Right kidney (tissue), 1 donor: ENCODE results near the gene RNPEP.
"Not testable (repeated sequence)": the region's sequence is repeated elsewhere in the genome, so short reads cannot be mapped to it uniquely, and the experiment has no call there.

Experiments used
- DNase-seq: peaks from one replicate; pipeline ENCODE4 v3.0.0-alpha.2; 2016

Gene RNPEP

DNA sequence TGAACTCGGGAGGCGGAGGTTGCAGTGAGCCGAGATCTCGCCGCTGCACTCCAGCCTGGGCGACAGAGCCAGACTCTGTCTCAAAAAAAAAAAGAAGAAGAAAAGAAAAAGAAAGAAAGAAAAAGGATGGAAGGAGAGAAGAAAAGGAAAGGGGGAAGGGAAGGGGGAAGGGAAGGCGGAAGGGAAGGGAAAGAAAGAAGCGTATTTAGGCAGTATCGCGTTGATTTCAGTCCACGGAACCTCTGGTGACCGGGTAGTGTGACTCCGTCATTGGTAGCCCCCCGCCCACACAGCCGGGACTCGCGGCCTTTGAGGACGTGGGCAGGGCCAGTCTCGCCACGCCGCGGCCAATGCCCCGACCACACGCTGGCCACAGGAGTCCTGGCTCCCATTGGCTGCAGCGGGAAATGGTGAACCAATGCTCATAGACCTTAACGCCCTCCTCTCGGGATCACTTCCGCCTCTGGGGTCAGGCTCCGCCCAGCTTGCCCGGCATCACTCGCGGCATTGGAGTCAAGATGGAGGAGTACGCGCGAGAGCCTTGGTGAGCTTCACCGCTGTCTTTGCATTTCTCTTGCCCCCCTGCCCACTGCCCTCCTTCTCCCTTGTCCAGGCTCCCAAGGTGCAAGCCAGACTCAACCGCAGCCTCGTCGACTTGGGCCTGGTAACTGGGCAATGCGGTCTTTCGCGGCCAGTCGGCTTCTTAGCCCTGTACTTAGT, 27.3 kb upstream of the RNPEP start, which contains the start of gene TIMM17A:
TIMM17A (plus strand) TSS at position 495 of the 720 bp plus-strand sequence; CDS start at position 519, 24 bp downstream.
- DNase-seq: peak; percentile 89

GRCh38 chr1:201955729-201956143, 26.7 kb upstream of the RNPEP start:
- DNase-seq: no peak

DNA sequence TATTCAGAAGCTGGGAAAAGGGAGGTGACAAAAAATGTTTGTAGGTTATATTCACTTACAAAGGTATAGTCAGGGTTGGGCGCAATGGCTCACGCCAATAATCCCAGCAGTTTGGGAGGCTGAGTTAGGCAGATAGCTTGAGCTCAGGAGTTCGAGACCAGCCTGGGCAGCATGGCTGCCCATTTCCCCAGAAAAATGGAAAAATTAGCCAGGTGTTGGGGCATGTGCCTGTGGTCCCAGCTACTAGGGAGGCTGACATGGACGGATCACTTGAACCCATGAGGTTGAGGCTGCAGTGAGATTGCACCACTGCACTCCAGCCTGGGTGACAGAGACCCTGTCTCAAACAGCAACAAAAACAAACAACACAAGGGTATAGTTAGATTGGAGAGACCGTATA, 24.1 kb upstream of the RNPEP start:
- DNase-seq: no peak

DNA sequence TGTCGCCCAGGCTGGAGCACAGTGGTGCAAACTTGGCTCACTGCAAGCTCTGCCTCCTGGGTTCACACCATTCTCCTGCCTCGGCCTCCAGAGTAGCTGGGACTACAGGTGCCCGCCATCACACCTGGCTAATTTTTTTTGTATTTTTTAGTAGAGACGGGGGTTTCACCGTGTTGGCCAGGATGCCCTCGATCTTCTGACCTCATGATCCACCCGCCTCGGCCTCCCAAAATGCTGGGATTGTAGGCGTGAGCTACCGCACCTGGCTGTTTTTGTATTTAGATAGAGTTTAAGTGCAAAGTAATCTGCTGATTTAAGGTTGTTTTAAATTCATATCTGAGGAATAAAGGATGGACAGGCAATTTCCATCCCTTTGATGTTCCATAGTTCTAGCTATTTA, 20.1 kb upstream of the RNPEP start:
- not testable (repeated sequence) for DNase-seq

DNA sequence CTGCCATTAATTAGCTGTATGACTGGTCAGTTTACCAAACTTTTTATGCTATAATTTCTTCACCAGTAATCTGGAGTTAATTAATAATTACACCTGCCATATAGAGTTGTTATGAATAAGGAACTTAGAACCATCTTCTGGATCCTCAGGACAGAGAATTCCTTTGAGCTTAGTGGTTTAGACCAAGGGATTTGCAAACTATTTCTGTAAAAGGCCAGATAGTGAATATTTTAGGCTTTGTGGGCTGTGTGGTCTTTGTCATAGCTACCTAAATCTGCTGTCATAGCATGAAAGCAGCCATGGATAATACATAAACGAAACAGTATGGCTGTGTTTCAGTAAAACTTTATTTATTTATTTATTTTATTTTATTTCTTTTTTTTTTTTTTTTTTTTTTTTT, 18.2 kb upstream of the RNPEP start:
- DNase-seq: no peak

GRCh38 chr1:201966171-201966570, 16.3 kb upstream of the RNPEP start:
- no peak for DNase-seq

- DNase-seq: no peak
These were observed 14.1 kb upstream of the RNPEP start for GRCh38 chr1:201968202-201968925.

GRCh38 chr1:201970334-201971159, 11.9 kb upstream of the RNPEP start:
- no peak for DNase-seq

DNA sequence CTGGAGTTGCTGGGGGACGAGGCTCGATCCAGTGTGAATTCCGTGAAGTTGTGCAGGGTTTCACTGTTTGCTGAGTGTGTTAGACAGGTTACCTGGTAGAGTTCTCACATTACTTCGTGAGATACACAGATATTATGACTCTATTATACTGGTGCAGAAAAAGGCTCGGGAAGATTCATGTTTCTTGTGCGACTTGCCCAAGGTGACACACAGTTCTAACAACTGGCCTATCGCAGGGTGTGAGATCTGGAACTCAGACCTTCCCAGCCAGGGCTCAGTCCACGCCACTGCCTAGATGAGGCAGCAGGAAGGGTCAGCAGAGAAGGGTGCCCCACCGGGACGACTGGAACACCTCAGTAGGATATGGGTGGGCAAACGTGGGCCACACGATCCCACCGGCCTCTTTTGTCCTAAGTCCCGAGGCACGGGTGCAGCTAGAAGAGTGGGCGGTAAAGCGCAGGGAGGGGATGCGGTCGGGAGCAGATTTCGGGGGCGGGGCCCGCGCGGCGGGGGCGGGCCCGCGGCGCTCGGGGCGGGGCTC, 296 bp upstream of the RNPEP start:
- no peak for DNase-seq

- DNase-seq: no peak
These were observed 945 bp downstream of the RNPEP start for GRCh38 chr1:201983380-201983805.

DNA sequence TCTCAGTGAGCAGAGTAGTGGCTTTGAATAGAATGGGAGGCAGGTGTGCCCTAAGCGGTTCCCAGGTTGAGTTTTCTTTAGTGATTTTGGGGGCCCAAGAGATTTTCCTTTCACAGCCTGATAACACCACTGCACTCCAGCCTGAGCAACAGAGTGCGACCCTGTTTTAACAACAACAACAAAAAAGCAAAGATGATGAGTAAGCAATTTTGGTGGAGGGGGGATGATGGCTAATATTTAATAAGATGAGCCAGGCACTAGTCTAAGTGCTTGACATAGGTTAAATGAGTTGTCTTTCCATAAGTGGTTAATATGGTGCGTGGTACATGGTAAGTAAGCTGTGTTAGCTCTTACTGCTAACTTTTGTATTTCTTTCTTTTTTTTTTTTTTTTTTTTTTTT, 2.0 kb downstream of the RNPEP start:
- no peak for DNase-seq

GRCh38 chr1:201985355-201985754, 2.9 kb downstream of the RNPEP start:
- DNase-seq: no peak

- DNase-seq: no peak
These were observed 6.2 kb downstream of the RNPEP start for GRCh38 chr1:201988601-201989000.

GRCh38 chr1:201989354-201990128, 7.1 kb downstream of the RNPEP start:
- DNase-seq: no peak

DNA sequence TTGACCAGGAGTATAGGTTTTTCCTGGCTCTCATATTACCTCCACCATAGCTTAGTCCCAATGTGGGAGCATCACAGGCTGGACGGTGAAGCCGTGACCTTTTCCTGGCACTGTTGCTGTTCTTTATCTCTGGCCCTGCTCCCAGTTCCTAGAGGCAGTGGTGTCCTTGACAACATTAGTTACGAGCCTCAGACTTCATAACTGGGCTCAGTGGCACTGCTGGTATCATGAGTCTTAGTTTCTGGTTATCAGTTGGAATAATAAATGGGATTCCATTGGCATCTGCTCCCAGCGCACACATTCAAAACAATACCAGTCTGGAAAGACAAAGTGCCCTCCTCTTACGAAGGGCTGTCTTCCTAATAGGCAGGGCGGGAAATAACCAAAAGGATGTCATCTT, 8.0 kb downstream of the RNPEP start:
- DNase-seq: no peak

DNA sequence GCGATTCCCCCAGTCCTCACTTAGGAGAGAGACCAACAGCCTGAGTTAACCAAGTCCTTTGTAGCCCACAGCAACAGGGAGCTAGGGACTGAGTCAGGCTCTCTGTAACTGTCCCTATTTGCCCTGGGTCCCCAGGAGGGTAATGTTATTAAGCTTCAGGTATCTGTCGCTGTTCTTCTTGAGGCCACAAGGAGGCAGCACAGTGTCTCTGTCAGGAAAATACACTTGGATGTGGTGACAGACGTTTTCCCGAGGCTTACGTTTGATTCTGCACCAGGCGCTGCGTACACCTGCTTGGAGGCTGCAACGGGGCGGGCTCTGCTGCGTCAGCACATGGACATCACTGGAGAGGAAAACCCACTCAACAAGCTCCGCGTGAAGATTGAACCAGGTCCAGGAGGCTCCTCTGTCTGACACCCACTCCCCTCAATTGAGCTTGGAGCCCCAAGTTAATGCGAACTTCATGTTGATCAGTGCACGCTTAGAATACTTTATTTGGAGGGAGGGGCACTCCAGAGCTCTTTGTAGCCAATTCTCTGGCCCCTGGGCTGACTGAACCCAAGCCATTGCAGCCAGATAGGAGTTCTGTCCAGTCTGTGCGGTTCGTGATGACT, 17.3 kb downstream of the RNPEP start:
- DNase-seq: no peak

DNA sequence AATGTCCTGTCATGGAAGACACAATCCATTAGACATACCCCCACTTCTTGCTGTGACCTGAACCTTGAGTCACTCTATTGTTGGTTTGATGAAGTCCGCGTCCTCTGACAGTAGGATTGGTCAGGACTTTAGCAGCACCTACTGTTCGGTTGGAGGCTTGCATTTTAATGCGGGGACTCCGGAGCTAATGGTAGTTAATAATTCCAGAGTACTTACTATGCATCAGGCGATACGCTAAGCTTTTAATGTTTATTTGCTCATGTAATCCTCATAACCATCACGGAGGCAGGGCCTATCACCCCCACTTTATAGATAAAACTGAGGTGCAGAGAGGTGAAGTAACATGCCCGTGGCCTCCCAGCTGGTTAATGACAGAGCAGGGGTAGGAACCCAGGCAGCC, 20.1 kb downstream of the RNPEP start:
- DNase-seq: no peak

- DNase-seq: no peak
These were observed 22.3 kb downstream of the RNPEP start for GRCh38 chr1:202004711-202005110.

- DNase-seq: no peak
These were observed 23.5 kb downstream of the RNPEP start for GRCh38 chr1:202005958-202006357.

DNA sequence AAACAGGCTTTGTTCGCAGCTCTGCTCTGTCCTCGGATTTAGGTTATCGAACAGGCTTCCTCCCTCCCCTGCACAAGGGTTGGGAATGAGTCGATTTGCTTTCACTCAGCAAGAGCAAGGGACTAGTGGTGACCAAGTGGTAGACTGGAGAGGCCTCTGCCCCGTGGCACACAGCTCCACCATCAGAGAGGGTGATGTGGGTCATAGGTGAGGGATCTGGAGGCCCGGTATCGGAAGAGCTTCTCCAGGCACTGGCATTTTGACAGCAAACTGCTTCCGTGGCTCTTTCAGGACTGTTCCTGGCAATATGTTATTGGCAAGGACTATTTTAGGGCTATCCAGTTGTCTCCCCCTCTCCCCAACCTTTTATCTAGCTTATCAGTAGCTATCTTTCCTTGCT, 24.9 kb downstream of the RNPEP start:
- DNase-seq: no peak

DNA sequence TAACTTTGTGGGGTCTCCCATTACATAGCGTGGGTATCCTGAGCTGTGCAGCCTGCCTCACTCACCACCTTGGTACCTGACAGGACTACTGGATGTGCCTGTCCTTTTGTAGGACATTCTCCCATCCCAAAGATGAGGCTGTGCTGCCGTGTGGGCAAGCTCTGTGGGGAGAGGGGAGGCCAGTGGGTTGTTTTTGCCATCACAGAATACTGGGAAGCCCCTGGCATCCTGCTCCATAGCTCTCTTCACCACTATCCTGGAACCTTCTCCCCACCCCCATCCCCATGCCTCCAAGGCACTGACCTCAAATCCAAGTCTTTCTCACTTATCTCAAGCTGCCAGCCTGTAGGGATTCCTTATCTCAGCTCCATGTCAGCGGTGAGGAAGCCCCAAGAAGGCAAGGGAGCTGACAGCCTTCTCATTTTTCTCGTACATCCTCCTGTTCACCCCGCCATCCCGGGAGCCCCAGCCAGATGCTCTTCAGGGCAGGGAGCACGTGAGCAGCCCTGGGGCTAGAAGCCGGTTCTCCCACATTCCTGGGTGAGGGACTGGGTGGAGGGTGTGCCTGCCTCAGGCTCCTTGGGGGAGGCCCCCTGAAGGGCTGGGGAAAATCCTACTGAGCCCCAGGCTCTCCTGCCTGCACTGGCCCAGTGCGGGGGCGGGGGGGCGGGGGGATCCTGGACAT, 25.5 kb downstream of the RNPEP start:
- no peak for DNase-seq
